Spleen (tissue), 7 donors: ENCODE data around the gene ST3GAL2.

Source experiments
- POLR2A ChIP-seq, 3 donors: fragments of 450-650 bp; IDR thresholded peaks; one replicate each; pipeline ENCODE4 v1.5.1; 2017; ENCODE audit warnings: antibody characterized with exemption in 3 of 3, mild to moderate bottlenecking in 1 of 3
- POLR2AphosphoS5 ChIP-seq, 3 donors: sonication (generic); formaldehyde crosslinking; IDR thresholded peaks; one replicate each; pipeline ENCODE4 v1.5.1; 2017; ENCODE audit warnings: antibody characterized with exemption in 3 of 3
- TF ChIP-seq, protein P1 (sequence below), 11 experiments: fragments of 200-600 bp in 7 of 11; fragments of 450-650 bp in 4 of 11; sonication (generic) in 4 of 11; IDR thresholded peaks in 8 of 11; conservative IDR thresholded peaks in 3 of 11; 1 replicate in 7 of 11; 2 replicates in 4 of 11; pipeline versions ENCODE4 v1.4.0 to v1.8.0; 2016 to 2021; ENCODE audit warnings: antibody characterized with exemption in 11 of 11, inconsistent platforms in 4 of 11, mild to moderate bottlenecking in 1 of 11
- donor health status: DM: no; HTN: no; CAD: no; lungs with moderate emphysema.
- donor health status: DM: no; HTN: no; CAD: no.
- donor health status: DM: no; HTN: no; CAD: no.

DNA sequence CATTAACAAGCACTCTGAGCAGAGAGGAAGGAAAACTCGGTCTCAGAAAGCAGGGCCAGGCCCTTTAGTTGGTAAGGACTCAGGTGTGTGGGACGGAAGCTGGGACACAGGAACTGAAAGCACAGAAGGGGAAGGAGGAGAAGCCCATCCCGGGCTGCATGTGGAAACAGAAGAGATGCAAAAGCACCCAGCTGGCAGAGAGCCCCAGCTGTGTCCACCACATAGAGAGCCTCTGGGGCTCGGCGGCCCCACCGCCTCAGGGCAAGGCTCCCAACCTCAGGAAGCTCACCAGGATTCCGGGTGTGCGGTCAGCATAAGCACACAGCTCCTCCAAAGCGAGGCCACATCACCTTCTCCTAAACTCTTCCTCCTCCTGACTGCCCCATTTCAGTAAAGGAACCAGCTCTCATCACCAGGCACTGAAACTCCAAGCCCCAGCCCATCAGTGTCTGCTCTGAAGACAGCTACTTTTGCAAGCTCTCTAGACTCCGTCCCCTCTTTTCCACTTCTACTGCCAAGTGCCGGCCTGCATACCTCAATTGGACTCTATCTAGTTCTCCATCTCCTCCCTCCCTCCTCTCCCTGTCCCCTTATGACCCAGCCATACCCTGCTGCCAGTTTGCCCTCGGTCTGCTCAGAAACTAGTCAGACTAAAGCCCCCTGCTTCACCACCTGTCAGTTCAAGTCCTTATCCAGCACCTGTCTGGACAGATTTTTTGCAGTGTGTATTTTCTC, 6.0 kb downstream of the ST3GAL2 start:
- TF ChIP-seq, protein P1, sequence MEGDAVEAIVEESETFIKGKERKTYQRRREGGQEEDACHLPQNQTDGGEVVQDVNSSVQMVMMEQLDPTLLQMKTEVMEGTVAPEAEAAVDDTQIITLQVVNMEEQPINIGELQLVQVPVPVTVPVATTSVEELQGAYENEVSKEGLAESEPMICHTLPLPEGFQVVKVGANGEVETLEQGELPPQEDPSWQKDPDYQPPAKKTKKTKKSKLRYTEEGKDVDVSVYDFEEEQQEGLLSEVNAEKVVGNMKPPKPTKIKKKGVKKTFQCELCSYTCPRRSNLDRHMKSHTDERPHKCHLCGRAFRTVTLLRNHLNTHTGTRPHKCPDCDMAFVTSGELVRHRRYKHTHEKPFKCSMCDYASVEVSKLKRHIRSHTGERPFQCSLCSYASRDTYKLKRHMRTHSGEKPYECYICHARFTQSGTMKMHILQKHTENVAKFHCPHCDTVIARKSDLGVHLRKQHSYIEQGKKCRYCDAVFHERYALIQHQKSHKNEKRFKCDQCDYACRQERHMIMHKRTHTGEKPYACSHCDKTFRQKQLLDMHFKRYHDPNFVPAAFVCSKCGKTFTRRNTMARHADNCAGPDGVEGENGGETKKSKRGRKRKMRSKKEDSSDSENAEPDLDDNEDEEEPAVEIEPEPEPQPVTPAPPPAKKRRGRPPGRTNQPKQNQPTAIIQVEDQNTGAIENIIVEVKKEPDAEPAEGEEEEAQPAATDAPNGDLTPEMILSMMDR (IDR thresholded peaks at IDR 0.05 in 8 of 11, conservative IDR thresholded peaks at IDR 0.05 in 3 of 11) = no peak
- TF ChIP-seq POLR2AphosphoS5 (IDR thresholded peaks at IDR 0.05) = peak; percentile 39 to 63 (median 63)
- no peak for TF ChIP-seq POLR2A (IDR thresholded peaks at IDR 0.05)
